22Rv1 (cell line): ENCODE measurements around the gene FBXO2.

ENCODE experiments used
- ZFX ChIP-seq: fragments of 450-650 bp; IDR thresholded peaks from 2 replicates; pipeline ENCODE4 v1.6.1; 2017; ENCODE audit warnings: antibody characterized with exemption, borderline replicate concordance
- TF ChIP-seq, protein P1 (sequence below): fragments of 450-650 bp; IDR thresholded peaks from 2 replicates; pipeline ENCODE4 v1.5.1; 2017; ENCODE audit warnings: mild to moderate bottlenecking

DNA sequence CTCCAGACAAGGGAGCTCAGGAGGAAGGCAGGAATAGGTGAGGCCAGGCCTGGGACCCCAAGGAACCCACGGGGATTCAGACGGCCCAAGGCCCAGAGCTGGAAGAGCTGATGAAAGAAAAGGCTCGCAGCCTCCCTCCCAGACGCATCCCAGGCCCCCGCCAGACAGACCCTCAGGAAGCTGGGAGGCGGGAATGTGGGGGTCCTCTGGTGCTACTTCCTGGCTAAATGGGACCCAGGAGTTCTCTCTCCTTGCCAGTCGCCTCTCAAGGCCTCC lies 430 bp downstream of the FBXO2 start:
- TF ChIP-seq, protein P1, sequence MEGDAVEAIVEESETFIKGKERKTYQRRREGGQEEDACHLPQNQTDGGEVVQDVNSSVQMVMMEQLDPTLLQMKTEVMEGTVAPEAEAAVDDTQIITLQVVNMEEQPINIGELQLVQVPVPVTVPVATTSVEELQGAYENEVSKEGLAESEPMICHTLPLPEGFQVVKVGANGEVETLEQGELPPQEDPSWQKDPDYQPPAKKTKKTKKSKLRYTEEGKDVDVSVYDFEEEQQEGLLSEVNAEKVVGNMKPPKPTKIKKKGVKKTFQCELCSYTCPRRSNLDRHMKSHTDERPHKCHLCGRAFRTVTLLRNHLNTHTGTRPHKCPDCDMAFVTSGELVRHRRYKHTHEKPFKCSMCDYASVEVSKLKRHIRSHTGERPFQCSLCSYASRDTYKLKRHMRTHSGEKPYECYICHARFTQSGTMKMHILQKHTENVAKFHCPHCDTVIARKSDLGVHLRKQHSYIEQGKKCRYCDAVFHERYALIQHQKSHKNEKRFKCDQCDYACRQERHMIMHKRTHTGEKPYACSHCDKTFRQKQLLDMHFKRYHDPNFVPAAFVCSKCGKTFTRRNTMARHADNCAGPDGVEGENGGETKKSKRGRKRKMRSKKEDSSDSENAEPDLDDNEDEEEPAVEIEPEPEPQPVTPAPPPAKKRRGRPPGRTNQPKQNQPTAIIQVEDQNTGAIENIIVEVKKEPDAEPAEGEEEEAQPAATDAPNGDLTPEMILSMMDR: no peak
- no peak for TF ChIP-seq ZFX
